ENCODE data around the gene ROM1. TPM values are rescaled to one million over a fixed set of nuclear protein-coding genes. Genes with fewer than 3 reads are reported as not detected.

The ROM1 gene
- total RNA-seq, 4 donors from 2014 or later, result 0.80 to 4.9 (median 2.3) TPM

DNA sequence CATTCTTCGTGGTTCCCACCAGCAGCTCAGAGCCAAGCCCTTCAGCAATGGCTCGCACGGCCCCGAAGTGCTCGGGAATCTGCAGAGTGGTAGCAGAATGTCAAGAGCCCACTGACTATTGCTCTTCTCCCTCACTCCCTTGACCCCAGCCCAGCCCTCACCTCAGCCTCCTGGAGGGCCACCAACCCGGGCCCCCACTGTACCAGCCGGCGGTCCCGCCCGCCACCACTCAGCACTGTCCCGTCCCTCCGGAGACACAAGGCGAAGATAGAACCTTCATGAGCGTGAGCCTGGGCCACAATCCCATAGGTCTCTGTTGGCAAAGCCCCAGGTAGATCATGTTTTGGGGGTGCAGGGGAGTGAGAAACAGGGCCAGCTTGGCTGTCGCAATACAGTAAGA, 7.2 kb upstream of the ROM1 start:
- H3K27ac ChIP-seq, result no peak overlapping the region
- no peak for TF ChIP-seq CTCF (IDR thresholded peaks at IDR 0.05)
- DNase-seq (ENCODE audit: low spot score in 2 of 2), result no peak
- 96% methylated on average over 9 of the region's 15 CpGs for WGBS
- H3K27me3 ChIP-seq, result no peaks in the 10 kb centered on the region
- no peak overlapping the region for H3K4me3 ChIP-seq
- H3K9me3 ChIP-seq, result no peaks in the 10 kb centered on the region
- peaks cover 38% of the 10 kb centered on the region for H3K36me3 ChIP-seq
- H3K4me1 ChIP-seq, result peaks cover 26% of the 10 kb centered on the region

DNA sequence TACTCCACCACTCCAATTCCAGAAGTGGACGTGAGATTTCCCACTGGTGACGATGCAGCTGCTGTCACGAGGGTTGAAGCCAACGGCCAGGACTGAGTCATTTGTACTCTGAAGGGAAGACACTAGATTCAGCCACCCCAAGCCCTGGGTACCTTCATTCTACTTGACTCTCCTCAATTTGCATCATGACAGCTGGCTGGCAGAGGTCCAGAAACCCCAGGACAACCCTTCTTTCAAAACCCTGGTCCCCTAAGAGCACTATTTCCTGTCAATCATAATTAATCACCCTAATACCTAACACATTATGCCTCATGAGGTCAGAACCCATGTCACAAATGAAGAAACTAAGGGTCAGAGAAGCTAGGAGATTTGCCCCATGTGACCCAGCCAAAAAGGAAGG, 5.3 kb upstream of the ROM1 start:
- no peaks in the 10 kb centered on the region for H3K9me3 ChIP-seq
- TF ChIP-seq CTCF (IDR thresholded peaks at IDR 0.05) (no peak), POLR2A (IDR thresholded peaks at IDR 0.05) (no peak), EP300 (IDR thresholded peaks at IDR 0.05) (no peak), POLR2AphosphoS5 (IDR thresholded peaks at IDR 0.05) (no peak)
- peaks cover 31% of the 10 kb centered on the region for H3K4me1 ChIP-seq
- H3K36me3 ChIP-seq, result peaks cover 38% of the 10 kb centered on the region
- 79% methylated on average over 4 of the region's 4 CpGs for WGBS
- H3K27me3 ChIP-seq, result no peaks in the 10 kb centered on the region
- H3K4me3 ChIP-seq, result no peak overlapping the region
- no peak for DNase-seq (ENCODE audit: low spot score in 2 of 2)
- no peak overlapping the region for H3K27ac ChIP-seq

GRCh38 chr11:62608776-62609175, 4.3 kb upstream of the ROM1 start:
- H3K27ac ChIP-seq, result no peak overlapping the region

GRCh38 chr11:62610403-62610802, 2.7 kb upstream of the ROM1 start:
- DNase-seq (ENCODE audit: low spot score in 2 of 2), result no peak
- H3K4me3 ChIP-seq, result no peak overlapping the region
- peaks cover 38% of the 10 kb centered on the region for H3K36me3 ChIP-seq
- H3K9me3 ChIP-seq, result no peaks in the 10 kb centered on the region
- WGBS, result 96% methylated on average over 5 of the region's 6 CpGs
- H3K27ac ChIP-seq, result no peak overlapping the region
- peaks cover 39% of the 10 kb centered on the region for H3K4me1 ChIP-seq
- H3K27me3 ChIP-seq, result no peaks in the 10 kb centered on the region
- no peak for TF ChIP-seq EP300 (IDR thresholded peaks at IDR 0.05)
- no peak for TF ChIP-seq POLR2AphosphoS5 (IDR thresholded peaks at IDR 0.05)
- no peak for TF ChIP-seq POLR2A (IDR thresholded peaks at IDR 0.05)
- no peak for TF ChIP-seq CTCF (IDR thresholded peaks at IDR 0.05)

More at GRCh38 chr11:62608776-62609175, 4.3 kb upstream of the ROM1 start:
- 97% methylated on average over 12 of the region's 12 CpGs for WGBS
- Histone ChIP-seq H3K9me3 (no peaks in the 10 kb centered on the region), H3K4me1 (peaks cover 30% of the 10 kb centered on the region), H3K27me3 (no peaks in the 10 kb centered on the region), H3K36me3 (peaks cover 38% of the 10 kb centered on the region), H3K4me3 (no peak overlapping the region)
- no peak for TF ChIP-seq POLR2AphosphoS5 (IDR thresholded peaks at IDR 0.05)
- no peak for TF ChIP-seq POLR2A (IDR thresholded peaks at IDR 0.05)
- no peak for TF ChIP-seq EP300 (IDR thresholded peaks at IDR 0.05)
- no peak for TF ChIP-seq CTCF (IDR thresholded peaks at IDR 0.05)
- DNase-seq (ENCODE audit: low spot score in 2 of 2), result no peak

DNA sequence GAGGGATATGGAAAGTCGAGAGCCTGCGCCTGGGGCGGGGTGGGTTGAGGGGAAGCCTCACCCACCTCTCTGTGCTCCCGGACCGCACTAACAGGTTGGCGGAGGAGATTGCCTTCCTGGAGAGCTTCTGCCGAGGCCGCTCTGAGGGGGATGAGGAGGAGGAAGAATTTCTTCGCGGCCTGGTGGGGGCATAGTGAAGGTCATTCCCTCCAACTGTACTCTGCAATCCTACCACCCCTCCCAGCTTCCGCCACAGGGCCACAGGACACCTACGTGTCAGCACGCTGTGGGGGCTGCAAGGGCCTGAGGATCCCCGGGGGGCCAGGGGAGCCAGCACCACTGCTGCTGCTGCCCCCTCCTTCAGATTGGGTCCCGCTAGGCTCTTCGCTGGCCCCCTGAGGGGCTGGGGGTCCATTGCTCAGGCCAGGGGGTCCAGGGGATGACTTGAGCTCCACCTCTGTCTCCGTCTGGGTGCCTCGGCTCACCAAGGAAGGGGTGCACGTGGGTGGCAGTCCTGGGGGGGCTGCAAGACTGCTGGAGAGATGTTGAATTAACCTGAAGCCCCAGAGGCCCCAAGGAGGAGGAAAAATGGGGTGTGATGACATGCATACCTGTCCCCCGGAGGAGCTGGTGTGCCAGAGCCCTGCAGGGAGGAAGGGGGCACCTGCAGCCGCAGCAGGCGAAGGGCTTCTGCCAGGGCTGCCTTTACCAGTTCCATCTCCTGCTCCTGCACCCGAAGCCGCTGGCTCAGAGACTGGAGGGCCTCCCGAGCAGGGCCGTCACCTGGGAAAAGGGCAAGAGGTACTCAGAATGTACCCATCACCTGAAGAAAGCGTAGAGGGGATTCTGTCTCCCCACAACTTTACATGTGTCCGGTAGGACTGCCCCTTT, 2.0 kb upstream of the ROM1 start:
- peak overlapping the region; percentile 88 for H3K4me3 ChIP-seq
- no peaks in the 10 kb centered on the region for H3K9me3 ChIP-seq
- peak overlapping the region; percentile 94 for H3K27ac ChIP-seq
- peaks cover 39% of the 10 kb centered on the region for H3K4me1 ChIP-seq
- TF ChIP-seq POLR2AphosphoS5 (IDR thresholded peaks at IDR 0.05) (no peak), POLR2A (IDR thresholded peaks at IDR 0.05) (no peak)
- 70% methylated on average over 24 of the region's 28 CpGs for WGBS
- DNase-seq (ENCODE audit: low spot score in 2 of 2), result no peak
- peaks cover 39% of the 10 kb centered on the region for H3K36me3 ChIP-seq
- H3K27me3 ChIP-seq, result no peaks in the 10 kb centered on the region

Data from suprapubic skin (tissue), 4 donors.